Loucy (cell line): ENCODE measurements around the gene TSC22D4.

Experiments used
- EZH2phosphoT487 ChIP-seq: fragments of 200-600 bp; IDR thresholded peaks from 2 replicates; pipeline ENCODE4 v1.6.1; 2018; ENCODE audit warnings: antibody characterized with exemption, mild to moderate bottlenecking, moderate library complexity, borderline replicate concordance
- TF ChIP-seq, protein P1 (sequence below): fragments of 200-600 bp; sonication (generic); conservative IDR thresholded peaks from 2 replicates; pipeline ENCODE4 v1.5.1; 2014; ENCODE audit warnings: mild to moderate bottlenecking, antibody characterized with exemption, low read length

DNA sequence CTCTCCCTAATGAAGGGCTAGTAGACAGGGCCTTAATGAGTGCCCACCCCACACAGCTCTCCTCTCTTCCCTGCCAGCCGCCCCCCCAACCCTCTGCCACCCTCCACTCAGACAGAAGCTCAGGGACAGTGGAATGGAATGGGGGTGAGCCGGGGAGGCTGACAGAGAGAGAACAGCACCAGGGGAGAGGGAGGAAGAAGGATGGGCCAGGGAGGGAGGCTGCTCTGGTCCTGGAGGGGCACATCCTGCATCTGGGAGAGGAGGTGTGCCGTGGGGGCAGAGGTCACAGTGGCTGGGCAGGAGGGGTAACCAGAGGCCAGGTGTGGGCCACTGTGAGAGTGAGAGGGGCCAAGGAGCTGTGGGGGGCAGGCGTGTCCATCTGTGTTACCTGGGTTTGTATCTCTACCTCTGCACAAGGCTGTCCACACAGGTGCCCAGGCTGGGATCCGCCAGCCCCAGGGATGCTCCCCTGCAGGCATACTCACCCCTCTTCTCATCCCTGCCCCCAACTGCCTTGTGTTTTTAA is 7.2 kb upstream of the TSC22D4 start:
- TF ChIP-seq, protein P1, sequence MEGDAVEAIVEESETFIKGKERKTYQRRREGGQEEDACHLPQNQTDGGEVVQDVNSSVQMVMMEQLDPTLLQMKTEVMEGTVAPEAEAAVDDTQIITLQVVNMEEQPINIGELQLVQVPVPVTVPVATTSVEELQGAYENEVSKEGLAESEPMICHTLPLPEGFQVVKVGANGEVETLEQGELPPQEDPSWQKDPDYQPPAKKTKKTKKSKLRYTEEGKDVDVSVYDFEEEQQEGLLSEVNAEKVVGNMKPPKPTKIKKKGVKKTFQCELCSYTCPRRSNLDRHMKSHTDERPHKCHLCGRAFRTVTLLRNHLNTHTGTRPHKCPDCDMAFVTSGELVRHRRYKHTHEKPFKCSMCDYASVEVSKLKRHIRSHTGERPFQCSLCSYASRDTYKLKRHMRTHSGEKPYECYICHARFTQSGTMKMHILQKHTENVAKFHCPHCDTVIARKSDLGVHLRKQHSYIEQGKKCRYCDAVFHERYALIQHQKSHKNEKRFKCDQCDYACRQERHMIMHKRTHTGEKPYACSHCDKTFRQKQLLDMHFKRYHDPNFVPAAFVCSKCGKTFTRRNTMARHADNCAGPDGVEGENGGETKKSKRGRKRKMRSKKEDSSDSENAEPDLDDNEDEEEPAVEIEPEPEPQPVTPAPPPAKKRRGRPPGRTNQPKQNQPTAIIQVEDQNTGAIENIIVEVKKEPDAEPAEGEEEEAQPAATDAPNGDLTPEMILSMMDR, result no peak
- TF ChIP-seq EZH2phosphoT487, result no peak
